Activated CD4-positive, alpha-beta T cell treated with anti-CD3 and anti-CD28 coated beads for 36 hours (primary cell): Measurements from ENCODE around the gene ELOA. TPM values are rescaled to one million over a fixed set of nuclear protein-coding genes. Genes with fewer than 3 reads are reported as not detected.
"Not testable (repeated sequence)": the region's sequence is repeated elsewhere in the genome, so short reads cannot be mapped to it uniquely, and the experiment has no call there.

ENCODE experiments used
- ATAC-seq: fragments of 200-7000 bp; cut with Tn5 transposase; one replicate; pipeline ENCODE4 v1.10.0; 2021; ENCODE audit warnings: mild to moderate bottlenecking, moderate library complexity
- CTCF ChIA-PET: fragments of 350-600 bp; sonication (Branson Sonifier 250); formaldehyde crosslinking; loops from one replicate; lab custom pipeline; 2021; ENCODE audit warnings: antibody characterized with exemption; lab: Charles Lee
- POLR2A ChIA-PET: fragments of 350-600 bp; sonication (Branson Sonifier 250); formaldehyde crosslinking; loops from one replicate; lab custom pipeline; 2021; ENCODE audit warnings: antibody characterized with exemption, inconsistent platforms; lab: Charles Lee
- DNase-seq: peaks from one replicate; pipeline ENCODE4 v3.0.0-alpha.2; 2020
- H3K27ac Mint-ChIP-seq: one replicate; pipeline ENCODE4 v1.8.0; 2021; ENCODE audit warnings: mixed read lengths
- H3K27me3 Mint-ChIP-seq: one replicate; pipeline ENCODE4 v1.8.0; 2021; ENCODE audit warnings: mixed read lengths
- H3K36me3 Mint-ChIP-seq: one replicate; pipeline ENCODE4 v1.8.0; 2021; ENCODE audit warnings: low read depth, mixed read lengths
- H3K4me1 Mint-ChIP-seq: one replicate; pipeline ENCODE4 v1.8.0; 2021; ENCODE audit warnings: mixed read lengths
- H3K4me3 Mint-ChIP-seq: one replicate; pipeline ENCODE4 v1.8.0; 2021; ENCODE audit warnings: mild to moderate bottlenecking, moderate library complexity, mixed read lengths
- H3K9me3 Mint-ChIP-seq: one replicate; pipeline ENCODE4 v1.8.0; 2021; ENCODE audit warnings: low read depth, mixed read lengths
- intact Hi-C, 2 experiments: fragments of 100-400 bp; cut with DNase I in 1 of 2; cut with micrococcal nuclease in 1 of 2; formaldehyde crosslinking; loops; one replicate each; pipeline versions ENCODE4 v1.14.2 to v1.15.1; 2022 to 2024; cut with DNase I, micrococcal nuclease
- total RNA-seq, 2 experiments: library from RNA; stranded (reverse); gene quantifications; one replicate each; pipeline ENCODE4 v1.2.3, GENCODE V29; 2021

The ELOA gene
- total RNA-seq, 2 experiments from 2014 or later: 34.5 to 38.6 TPM

DNA sequence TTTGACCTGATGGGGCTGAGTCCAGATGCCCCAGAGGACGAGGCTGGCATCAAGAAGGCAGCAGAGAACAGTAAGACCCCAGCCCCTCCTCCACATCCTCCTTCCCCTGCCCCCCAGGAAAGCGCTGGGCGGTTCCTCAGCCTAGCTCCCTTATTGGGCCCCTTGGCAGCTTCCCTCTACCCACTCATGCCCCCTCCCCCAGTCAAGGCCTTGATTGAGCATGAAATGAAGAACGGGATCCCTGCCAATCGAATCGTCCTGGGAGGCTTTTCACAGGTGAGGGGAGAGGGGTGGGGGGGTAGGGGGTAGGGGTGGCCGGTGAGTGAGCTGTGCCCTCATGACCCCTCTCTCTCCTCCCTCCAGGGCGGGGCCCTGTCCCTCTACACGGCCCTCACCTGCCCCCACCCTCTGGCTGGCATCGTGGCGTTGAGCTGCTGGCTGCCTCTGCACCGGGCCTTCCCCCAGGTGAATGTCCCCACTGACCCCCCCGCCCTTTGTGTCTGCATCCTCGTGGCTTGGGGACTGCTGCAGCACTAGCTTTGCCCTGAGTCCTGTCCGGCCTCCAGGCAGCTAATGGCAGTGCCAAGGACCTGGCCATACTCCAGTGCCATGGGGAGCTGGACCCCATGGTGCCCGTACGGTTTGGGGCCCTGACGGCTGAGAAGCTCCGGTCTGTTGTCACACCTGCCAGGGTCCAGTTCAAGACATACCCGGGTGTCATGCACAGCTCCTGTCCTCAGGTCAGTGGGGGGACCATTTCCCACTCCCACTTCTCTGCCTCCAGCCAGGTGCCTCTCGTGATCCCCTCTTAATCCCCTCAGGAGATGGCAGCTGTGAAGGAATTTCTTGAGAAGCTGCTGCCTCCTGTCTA is 50.8 kb downstream of the ELOA start:
- no peak for ATAC-seq
- peaks cover 18% of the 10 kb centered on the region for H3K36me3 Mint-ChIP-seq
- no peaks in the 10 kb centered on the region for H3K27me3 Mint-ChIP-seq
- peaks cover 17% of the 10 kb centered on the region for H3K4me1 Mint-ChIP-seq
- no peak overlapping the region for H3K4me3 Mint-ChIP-seq
- no peak for DNase-seq
- CTCF ChIA-PET: interaction anchor here (0.6 to 0.7 kb wide), 3 partner anchors 61 to 158 kb away, joined by 3 to 5 read pairs (median 4); no protein-coding TSS in a partner anchor
- no peaks in the 10 kb centered on the region for H3K9me3 Mint-ChIP-seq
- POLR2A ChIA-PET: no interaction called here
- H3K27ac Mint-ChIP-seq: no peak overlapping the region
- intact Hi-C loops: no loop called here

DNA sequence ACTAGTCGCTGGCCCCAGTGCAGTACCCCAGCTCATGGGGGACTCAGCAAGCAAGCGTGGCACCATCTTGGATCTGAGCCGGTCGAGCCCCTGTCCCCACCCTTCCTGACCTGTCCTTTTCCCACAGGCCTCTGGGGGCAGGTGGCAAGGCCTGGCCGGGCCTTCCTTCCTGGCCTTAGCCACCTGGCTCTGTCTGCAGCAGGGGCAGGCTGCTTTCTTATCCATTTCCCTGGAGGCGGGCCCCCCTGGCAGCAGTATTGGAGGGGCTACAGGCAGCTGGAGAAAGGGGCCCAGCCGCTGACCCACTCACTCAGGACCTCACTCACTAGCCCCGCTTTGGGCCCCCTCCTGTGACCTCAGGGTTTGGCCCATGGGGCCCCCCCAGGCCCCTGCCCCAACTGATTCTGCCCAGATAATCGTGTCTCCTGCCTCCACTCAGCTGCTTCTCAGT is 51.5 kb downstream of the ELOA start:
- H3K4me3 Mint-ChIP-seq, H3K27me3 Mint-ChIP-seq, ATAC-seq, H3K27ac Mint-ChIP-seq, H3K9me3 Mint-ChIP-seq, DNase-seq, intact Hi-C loops, POLR2A ChIA-PET: not testable (repeated sequence)
- CTCF ChIA-PET: interaction anchor here (0.6 to 0.7 kb wide), 2 partner anchors 61 to 159 kb away, joined by 3 to 5 read pairs; no protein-coding TSS in a partner anchor
- peaks cover 22% of the 10 kb centered on the region for H3K4me1 Mint-ChIP-seq
- H3K36me3 Mint-ChIP-seq: peaks cover 20% of the 10 kb centered on the region

GRCh38 chr1:23795676-23796465 is 52.6 kb downstream of the ELOA start:
- POLR2A ChIA-PET: no interaction called here
- peaks cover 19% of the 10 kb centered on the region for H3K36me3 Mint-ChIP-seq
- no peak overlapping the region for H3K27ac Mint-ChIP-seq
- ATAC-seq: no peak
- H3K9me3 Mint-ChIP-seq: no peaks in the 10 kb centered on the region
- H3K4me3 Mint-ChIP-seq: no peak overlapping the region
- intact Hi-C loops: no loop called here
- CTCF ChIA-PET: no interaction called here
- H3K27me3 Mint-ChIP-seq: no peaks in the 10 kb centered on the region
- H3K4me1 Mint-ChIP-seq: peaks cover 16% of the 10 kb centered on the region
- DNase-seq: no peak

- CTCF ChIA-PET: no interaction called here
- Mint-ChIP-seq H3K4me1 (peaks cover 15% of the 10 kb centered on the region), H3K27me3 (no peaks in the 10 kb centered on the region), H3K4me3 (no peak overlapping the region), H3K27ac (no peak overlapping the region), H3K36me3 (peaks cover 19% of the 10 kb centered on the region), H3K9me3 (no peaks in the 10 kb centered on the region)
- POLR2A ChIA-PET: no interaction called here
- no peak for ATAC-seq
- DNase-seq: no peak
- intact Hi-C loops: no loop called here
Observed at GRCh38 chr1:23796466-23797271, 53.4 kb downstream of the ELOA start.

DNA sequence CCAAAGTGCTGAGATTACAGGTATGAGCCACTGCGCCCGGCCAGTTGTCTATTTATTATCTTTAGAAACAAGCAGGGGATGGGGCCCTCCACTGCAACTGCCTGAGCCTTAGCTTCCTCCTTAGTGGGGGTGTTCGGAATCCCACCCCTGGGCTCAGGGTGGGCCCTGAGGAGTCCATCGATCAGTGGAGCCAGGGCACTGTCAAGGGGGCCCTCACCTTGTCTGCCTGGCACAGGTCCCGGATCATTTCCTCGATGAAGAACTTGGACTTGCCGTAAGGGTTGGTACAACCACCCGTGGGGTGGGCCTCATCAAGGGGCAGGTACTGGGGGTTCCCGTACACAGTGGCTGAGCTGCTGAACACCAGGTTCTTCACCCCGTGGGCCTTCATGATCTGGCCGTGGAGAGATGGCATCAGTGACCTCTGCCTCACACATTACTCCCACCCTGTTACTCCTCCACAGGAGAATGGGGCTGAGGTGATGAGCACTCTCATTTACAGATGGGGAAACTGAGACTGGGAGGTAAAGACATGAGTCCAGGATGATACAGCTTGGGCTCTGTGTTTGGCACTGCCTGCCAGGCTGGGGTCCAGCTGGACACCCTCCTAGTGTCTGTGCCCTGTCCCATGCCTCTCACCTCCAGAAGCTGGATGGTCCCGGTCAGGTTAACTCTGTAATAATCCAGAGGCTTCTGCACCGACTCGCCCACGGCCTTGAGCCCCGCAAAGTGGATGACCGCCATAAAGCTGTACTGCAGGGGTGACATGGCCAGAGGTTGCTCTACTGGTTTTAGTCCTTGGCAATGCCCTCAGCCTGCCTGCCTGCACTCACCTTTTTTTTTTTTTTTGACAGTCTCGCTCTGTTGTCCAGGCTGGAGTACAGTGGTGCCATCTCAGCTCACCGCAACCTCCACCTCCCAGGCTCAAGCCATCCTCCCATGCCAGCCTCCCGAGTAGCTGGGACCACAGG is 54.5 kb downstream of the ELOA start:
- Mint-ChIP-seq H3K27me3 (no peaks in the 10 kb centered on the region), H3K4me3 (no peak overlapping the region), H3K4me1 (peaks cover 13% of the 10 kb centered on the region), H3K27ac (no peak overlapping the region), H3K36me3 (peaks cover 19% of the 10 kb centered on the region), H3K9me3 (no peaks in the 10 kb centered on the region)
- ChIA-PET CTCF (interaction anchor here (0.6 to 5.3 kb wide), 5 partner anchors 9 to 272 kb away, joined by 3 to 22 read pairs (median 3); no protein-coding TSS in a partner anchor), POLR2A (no interaction called here)
- ATAC-seq (no peak), DNase-seq (no peak)
- intact Hi-C loops: no loop called here

DNA sequence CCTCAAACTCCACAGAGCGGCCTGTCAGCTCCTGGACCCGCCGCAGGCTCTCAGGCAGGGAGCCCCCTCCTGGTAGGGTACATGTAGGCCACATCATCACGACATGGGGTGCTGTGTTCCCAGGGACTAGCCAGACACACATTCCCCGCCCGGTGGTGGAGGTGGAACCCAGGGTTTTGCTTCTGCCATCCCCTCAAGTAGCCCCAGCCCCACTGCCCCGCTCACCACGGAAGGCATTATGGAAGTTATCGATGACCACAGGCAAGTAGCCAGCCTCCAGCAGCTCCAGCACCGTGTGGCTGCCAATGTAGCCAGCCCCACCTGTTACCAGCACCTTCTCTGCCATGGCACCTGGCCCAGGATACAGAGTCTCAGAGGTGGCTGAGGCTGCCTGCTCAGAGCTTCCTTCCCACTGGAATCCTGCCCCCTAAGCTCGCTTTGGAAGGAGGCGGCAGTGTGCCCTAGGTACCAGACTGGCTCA is 55.4 kb downstream of the ELOA start:
- ChIA-PET CTCF (interaction anchor here (0.6 to 5.3 kb wide), 10 partner anchors 8 to 430 kb away, joined by 3 to 22 read pairs (median 3); partner anchors contain the start of genes LYPLA2 and PITHD1), POLR2A (interaction anchor here (0.5 to 1.9 kb wide), 2 partner anchors 20 to 106 kb away, joined by 6 to 8 read pairs; partner anchors contain the start of gene PITHD1)
- ATAC-seq (no peak), DNase-seq (peak; percentile 39)
- peak overlapping the region; percentile 86 for H3K4me3 Mint-ChIP-seq
- H3K36me3 Mint-ChIP-seq: peaks cover 19% of the 10 kb centered on the region
- H3K4me1 Mint-ChIP-seq: peaks cover 13% of the 10 kb centered on the region
- H3K27ac Mint-ChIP-seq: no peak overlapping the region
- no peaks in the 10 kb centered on the region for H3K9me3 Mint-ChIP-seq
- H3K27me3 Mint-ChIP-seq: no peaks in the 10 kb centered on the region
- intact Hi-C loops: no loop called here

DNA sequence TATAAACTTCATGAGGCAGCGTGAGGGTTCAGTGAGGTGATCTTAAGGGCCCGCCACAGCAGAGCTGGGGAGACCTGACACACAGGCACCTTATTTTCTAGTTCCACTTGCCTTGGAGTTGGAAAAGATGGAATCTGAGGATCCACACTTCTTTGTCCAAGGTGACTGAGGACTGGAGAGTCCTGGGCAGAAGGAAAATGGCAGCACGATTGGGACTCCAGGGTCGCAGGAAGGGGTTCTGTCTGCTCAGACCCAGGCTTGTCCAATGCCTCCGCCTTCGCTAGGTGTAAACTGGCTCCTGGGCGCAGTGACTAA is 55.9 kb downstream of the ELOA start:
- Mint-ChIP-seq H3K9me3 (no peaks in the 10 kb centered on the region), H3K27ac (peak overlapping the region; percentile 60), H3K4me3 (peak overlapping the region; percentile 86), H3K36me3 (peaks cover 19% of the 10 kb centered on the region), H3K4me1 (peaks cover 13% of the 10 kb centered on the region), H3K27me3 (no peaks in the 10 kb centered on the region)
- intact Hi-C loops: no loop called here
- no peak for ATAC-seq
- DNase-seq: no peak
- ChIA-PET CTCF (interaction anchor here (0.7 to 5.3 kb wide), 8 partner anchors 8 to 431 kb away, joined by 3 to 22 read pairs (median 5); partner anchors contain the start of genes LYPLA2 and PITHD1), POLR2A (interaction anchor here (1.8 to 1.9 kb wide), 3 partner anchors 8 to 26 kb away, joined by 4 to 6 read pairs (median 5); partner anchors contain the start of genes HMGCL, LYPLA2 and PITHD1)

DNA sequence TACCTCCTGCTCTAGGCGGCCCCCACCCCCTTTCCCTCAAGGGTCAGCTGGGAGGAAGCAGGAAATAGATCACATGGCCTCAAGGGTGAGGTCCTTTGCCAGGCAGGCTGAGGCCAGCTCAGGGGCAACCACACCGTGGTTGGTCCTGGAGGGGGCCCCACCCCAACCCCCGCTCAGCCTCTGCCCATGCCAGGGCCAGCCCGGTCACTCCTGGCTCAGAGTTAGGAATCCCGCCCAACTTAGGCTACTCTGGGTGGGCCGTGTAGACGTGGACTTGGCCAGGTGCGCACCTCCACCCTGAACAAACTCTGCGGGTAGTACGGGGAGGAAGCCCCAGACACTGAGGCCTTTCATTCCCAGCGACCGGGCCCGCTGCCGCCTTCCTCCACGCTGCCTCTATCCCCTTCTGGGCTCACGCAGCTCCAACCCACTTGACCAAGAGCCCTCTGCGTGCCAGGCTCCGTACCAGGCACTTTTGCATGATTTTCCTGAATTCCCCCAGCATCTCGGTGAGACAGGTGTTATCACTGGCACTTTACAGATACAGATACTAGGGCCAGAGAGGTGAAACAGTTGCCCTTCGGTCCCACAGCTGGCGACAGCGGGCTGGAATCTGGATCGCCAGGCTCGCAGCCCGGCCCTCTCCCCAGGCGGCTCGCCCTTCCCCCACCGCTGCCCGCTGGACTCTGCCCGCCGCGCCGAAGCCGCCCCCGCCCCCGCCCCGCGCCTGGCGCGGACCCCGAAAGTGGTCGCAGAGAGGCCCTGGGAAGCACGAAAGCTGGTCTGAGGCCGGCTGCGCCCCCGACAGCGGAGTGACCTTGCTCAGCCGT is 56.5 kb downstream of the ELOA start:
- H3K9me3 Mint-ChIP-seq: no peaks in the 10 kb centered on the region
- H3K27ac Mint-ChIP-seq: peak overlapping the region; percentile 84
- peak overlapping the region; percentile 86 for H3K4me3 Mint-ChIP-seq
- ChIA-PET CTCF (interaction anchor here (0.9 to 5.3 kb wide), 9 partner anchors 9 to 241 kb away, joined by 3 to 22 read pairs (median 5); partner anchors contain the start of genes LYPLA2 and PITHD1), POLR2A (interaction anchor here (1.8 to 2.1 kb wide), 4 partner anchors 9 to 26 kb away, joined by 4 to 6 read pairs (median 4); partner anchors contain the start of genes HMGCL, LYPLA2 and PITHD1)
- DNase-seq: peak; percentile 72
- peaks cover 19% of the 10 kb centered on the region for H3K36me3 Mint-ChIP-seq
- ATAC-seq: peak; percentile 32
- intact Hi-C loops: loop anchor here (1.0 to 10.0 kb wide), 14 partner anchors 8 to 844 kb away; partner anchors contain the start of genes HMGCL (in 2 of the 2), LYPLA2 (in 2 of the 2), PNRC2 (in 2 of the 2) and ELOA (in 1 of the 2)
- peaks cover 13% of the 10 kb centered on the region for H3K4me1 Mint-ChIP-seq
- H3K27me3 Mint-ChIP-seq: no peaks in the 10 kb centered on the region
